Hepatic stellate cell (primary cell): ENCODE measurements around the gene KLK10.

Source experiments
- DNase-seq: peaks from one replicate; pipeline ENCODE4 v3.0.0; 2011; ENCODE audit warnings: low spot score

The KLK10 gene, protein sequence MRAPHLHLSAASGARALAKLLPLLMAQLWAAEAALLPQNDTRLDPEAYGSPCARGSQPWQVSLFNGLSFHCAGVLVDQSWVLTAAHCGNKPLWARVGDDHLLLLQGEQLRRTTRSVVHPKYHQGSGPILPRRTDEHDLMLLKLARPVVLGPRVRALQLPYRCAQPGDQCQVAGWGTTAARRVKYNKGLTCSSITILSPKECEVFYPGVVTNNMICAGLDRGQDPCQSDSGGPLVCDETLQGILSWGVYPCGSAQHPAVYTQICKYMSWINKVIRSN

GRCh38 chr19:51019544-51019925 lies at the start of gene KLK10:
Gene KLK10, minus strand, starts transcription at chr19:51019709. Its CDS starts 579 bp downstream, at chr19:51019130.
- no peak for DNase-seq

DNA sequence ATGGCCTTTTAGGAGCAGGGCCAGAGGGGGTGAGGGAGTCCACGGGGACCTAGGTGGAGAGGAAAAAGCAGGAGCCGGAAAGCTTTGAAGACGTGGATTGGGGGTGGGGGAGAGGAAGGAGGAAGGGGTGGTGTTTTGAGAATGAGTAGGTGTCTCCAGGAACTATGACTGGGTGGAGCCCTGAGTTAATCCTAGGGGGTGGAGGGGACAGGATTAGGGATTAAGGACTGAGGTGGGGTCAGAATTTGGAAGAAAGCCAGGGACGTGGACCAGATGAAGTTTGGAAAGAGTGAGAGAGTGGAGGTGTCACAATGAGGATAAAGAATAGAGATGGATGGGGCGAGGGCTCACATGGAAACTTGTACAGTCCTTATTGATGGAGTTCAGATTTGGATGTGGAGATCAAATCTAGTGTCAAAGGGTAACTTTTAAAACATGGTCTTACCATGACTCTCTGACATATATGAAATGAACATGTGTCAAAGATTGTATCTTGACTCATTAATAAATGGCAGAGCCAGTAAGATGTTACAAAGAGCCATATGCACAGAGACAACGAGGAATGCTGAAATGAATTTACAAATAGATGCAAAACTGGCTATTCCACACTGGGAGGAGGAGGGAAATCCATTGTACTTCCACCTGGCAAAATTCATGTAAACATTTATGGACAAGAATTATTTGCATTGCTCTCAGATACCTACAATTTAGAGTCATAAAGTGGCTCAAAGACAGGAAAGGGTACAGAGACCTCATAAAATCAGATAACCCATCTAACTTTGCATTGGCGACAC lies 47.1 kb upstream of the KLK10 start:
- DNase-seq, result no peak

DNA sequence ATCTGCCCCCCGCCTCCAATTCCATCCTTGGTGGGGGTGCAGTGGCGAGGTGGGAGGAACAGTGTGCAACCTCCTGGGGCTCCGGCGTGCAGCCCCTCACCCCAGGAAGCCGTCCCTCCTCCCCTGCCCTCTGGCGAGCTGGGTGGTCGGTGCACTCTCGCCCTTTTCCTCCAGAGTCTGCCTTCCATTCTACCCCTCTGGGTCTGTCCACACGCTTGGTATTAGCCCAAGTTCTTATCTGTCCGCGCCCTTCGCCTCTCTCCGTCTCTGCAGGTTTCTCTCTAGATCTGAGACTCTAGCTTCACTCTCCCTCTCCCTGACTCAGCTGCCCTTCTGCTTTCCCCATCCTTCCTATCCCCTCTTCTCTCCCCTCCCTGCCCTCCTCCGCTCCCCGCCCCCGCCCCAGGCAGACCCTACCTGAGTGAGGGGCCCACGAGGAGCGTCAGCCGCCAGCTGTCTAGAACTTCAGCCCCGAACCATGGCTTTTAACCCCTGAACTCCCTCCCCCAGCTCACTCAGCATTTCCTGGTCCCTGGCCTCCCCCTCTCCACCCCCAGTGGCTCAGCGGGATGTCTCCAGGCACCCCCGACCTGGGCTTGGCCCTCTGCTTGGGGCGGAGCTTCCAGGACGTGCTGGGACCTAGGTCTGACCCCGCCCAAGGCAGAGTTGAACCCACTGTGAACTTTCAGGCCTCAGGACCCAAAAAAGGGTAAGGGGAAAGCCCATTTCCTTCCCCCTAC lies 45.9 kb upstream of the KLK10 start:
- DNase-seq, result no peak

- no peak for DNase-seq
Observed at GRCh38 chr19:51064534-51065220, 45.2 kb upstream of the KLK10 start, which contains the start of gene KLK13. Gene KLK13, minus strand, starts transcription at chr19:51065092. Its CDS starts 25 bp downstream, at chr19:51065067.

GRCh38 chr19:51063664-51064063 lies 44.2 kb upstream of the KLK10 start:
- DNase-seq, result no peak

GRCh38 chr19:51060973-51061372 lies 41.5 kb upstream of the KLK10 start:
- DNase-seq, result no peak

DNA sequence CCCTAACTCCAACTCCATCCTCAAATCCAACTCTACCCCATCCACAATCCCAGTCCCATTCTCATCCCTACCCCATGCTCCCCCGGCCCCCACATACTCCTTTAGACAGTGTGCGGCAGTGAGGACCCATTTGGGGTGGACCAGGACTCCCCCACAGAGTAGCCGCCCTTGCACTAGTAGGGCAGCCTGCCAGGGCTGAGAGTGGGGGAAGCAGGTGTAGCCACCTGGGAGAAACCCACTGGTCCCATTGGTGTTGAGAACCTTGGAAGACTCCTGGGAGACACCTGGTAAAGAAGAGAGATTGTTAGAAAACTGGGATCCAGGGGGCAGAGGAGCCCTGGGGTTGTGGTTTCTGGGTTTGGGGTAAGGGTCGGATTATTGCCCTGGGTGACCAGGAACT lies 40.8 kb upstream of the KLK10 start:
- no peak for DNase-seq

DNA sequence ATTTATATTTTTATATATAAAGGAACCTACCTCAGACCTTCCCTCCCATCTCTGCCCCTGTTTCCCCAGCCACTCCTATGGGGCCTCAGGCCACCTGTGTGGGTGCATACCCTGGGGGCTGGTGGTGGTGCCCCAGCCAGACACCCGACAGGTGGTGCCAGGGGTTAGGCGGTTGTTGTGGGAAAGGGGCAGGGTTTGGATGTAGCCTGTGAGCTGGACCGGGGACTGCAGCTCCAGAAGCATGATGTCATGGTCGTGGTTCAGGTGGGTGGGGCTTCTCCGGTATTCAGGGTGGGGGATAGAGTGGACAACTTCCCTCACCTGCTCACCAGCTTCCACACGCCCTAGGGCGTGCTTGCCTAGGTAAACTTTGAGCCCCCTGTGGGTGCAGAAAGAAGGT lies 40.2 kb upstream of the KLK10 start:
- no peak for DNase-seq

- no peak for DNase-seq
Observed at GRCh38 chr19:51055866-51056265, 36.4 kb upstream of the KLK10 start.

- no peak for DNase-seq
Observed at GRCh38 chr19:51047031-51047335, 27.5 kb upstream of the KLK10 start.

DNA sequence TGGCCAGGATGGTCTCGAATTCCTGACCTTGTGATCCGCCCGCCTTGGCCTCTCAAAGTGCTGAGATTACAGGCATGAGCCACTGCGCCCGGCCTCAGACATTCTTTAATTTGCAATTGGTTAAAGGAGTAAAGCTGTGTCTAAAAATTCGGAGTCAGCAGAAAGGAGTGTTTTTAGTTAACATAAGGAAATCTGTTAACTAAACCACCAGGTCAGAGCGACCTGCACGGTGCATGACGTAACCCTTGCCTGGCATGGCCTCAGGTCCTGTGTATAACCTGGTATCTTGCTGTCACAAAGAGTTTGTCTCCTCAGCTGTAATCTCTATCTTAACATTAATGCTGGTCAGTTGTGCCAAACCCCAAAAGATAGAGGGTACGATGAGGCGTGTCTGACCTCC lies 24.8 kb upstream of the KLK10 start:
- no peak for DNase-seq

DNA sequence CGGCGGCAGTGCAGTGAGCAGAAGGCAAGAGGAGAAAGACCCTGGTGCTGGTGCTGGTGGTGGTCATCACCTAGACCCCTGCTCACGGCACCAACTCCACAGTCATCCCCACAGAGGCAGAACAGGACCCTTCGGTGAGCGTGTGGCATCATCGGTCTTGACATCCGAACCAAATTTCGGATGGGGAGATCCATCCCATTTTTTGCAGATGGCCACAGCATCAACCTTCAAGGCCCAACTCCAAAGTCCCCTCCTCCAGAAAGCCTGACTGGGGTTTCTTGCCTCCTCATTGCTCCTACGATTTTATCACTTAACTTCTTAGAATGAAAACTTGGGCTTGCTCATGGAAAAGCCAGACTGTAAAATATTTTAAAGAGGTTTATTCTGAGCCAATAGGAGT lies 24.0 kb upstream of the KLK10 start:
- DNase-seq, result no peak

DNA sequence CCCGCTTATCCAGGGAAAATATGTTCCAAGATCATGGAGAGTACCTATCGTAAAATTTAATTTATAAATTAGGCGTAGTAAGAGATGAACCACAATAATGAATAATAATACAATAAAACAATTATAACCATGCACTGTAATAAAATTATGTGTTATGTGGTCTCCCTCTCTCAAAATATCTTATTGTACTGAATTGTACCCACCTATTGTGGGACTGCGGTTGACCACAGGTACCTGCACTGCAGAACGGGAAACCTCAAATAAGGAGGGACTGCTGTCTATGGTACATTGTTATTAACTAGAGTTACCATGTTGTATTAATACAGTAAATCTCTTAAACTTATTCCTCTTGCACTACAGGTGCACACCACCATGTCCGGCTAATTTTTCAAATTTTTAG lies 20.6 kb upstream of the KLK10 start:
- DNase-seq, result no peak

- DNase-seq, result no peak
Observed at GRCh38 chr19:51036519-51036918, 17.0 kb upstream of the KLK10 start.

- DNase-seq, result no peak
Observed at GRCh38 chr19:51034704-51035103, 15.2 kb upstream of the KLK10 start, which contains the start of gene KLK12. Gene KLK12, minus strand, starts transcription at chr19:51035002. Its CDS starts 381 bp downstream, at chr19:51034621.

DNA sequence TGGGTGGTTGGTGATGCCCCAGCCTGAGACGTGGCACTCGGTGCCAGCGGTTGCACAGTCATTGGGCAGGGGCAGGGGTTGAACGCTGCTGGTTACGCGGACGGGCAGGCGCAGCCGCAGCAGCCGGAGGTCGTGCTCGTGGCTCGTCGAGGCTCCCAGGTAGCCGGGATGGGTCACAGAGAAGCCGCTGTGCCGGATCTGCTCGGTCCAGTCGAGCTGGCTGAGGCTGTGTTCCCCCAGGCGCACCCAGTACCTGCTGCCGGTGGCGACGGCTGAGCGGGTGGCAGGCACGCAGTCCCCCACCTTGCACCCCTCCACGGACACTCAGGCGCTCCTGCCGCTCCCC lies 12.3 kb upstream of the KLK10 start:
- no peak for DNase-seq

GRCh38 chr19:51031220-51031879 lies 11.8 kb upstream of the KLK10 start:
- no peak for DNase-seq

DNA sequence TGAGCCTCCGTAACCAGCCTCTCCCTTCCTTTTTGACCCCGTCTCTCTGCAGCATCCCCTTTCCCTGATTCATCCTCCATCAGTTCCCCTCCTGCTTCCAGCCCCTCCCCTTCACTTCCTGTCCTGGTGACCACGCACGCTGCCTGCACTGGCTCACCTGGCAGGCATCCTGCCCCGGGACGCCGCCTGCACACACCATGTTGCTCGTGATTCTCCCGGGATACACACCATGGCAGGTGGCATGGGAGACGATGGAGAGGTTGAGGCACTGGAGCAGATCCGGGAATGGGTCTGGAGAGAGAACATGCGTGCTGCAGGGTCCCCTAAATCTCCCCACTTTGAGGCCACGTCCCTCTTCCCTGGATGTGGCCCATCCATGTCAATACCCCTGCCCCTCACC lies 11.1 kb upstream of the KLK10 start:
- no peak for DNase-seq

DNA sequence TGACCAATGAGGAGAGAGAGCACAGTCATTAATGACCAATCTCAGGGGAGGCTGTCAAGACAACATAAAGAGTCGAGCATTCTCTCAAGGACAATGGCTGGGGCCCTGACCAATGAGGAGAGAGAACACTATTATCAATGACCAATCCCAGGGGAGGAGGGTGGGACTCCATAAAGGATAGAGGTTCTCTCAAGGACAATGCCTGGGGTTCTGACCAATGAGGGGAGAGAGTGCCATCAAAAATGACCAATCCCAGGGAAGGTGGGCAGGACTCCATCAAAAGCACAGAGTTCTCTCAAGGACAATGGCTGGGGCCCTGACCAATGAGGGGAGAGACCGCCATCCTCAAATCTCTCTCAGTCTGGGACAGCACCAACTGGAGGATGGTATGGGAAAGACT lies 10.2 kb upstream of the KLK10 start:
- no peak for DNase-seq

- no peak for DNase-seq
Observed at GRCh38 chr19:51027873-51028272, 8.4 kb upstream of the KLK10 start.

DNA sequence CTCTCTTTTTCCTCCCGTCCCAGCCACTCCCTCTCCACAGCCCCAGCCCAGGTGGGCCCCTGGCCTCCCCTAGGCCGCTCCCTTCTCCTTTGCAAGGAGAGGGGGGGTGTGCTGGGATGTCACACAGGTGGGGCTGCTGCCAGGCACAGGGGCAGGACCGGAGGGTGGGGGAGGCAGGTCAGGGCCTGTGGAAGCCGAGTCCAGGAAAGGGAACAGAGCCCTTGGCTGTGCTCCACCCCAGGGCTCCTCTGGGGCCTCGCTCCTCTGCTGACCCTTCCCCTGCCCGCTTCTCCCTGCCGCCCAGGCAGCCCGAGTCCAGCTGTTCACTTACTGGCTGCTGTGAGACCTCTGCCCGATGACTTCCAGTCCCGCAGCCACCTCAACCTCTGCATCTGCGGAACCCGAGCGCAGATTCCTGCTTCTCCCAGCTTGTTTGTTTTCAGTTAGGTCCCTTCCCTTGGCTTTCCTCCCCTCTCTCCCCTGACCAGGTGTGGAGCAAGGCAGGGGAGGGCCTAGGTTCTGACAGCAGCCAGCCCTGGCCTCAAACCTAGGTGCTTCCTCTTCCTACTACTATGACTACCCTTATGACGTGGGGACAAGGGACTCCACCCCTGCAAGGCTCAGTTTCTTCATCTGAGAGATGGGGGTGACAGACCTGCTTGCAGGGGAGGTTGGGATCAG lies 7.8 kb upstream of the KLK10 start:
- no peak for DNase-seq

- no peak for DNase-seq
Observed at GRCh38 chr19:51026554-51026831, 7.0 kb upstream of the KLK10 start, which contains the start of gene KLK11. Gene KLK11, minus strand, starts transcription at chr19:51026616. Its CDS starts 985 bp downstream, at chr19:51025631.
